Neuronal stem cell (in vitro differentiated cells): ENCODE data around the gene ELMO1.

Experiments
- DNase-seq: peaks from one replicate; pipeline ENCODE4 v3.0.0-alpha.2; 2013; ENCODE audit warnings: low spot score
- H2AFZ ChIP-seq: one replicate; pipeline ENCODE4 v1.6.1; 2013; ENCODE audit warnings: mild to moderate bottlenecking, low read length, inconsistent platforms
- H2AK5ac ChIP-seq: 2 replicates; pipeline ENCODE4 v1.6.1; 2013; ENCODE audit warnings: low read depth, mild to moderate bottlenecking, inconsistent platforms, low read length, moderate library complexity, mixed read lengths
- H2BK120ac ChIP-seq: 2 replicates; pipeline ENCODE4 v1.6.1; 2013; ENCODE audit warnings: low read depth, mild to moderate bottlenecking, inconsistent platforms, low read length, moderate library complexity, mixed read lengths
- H2BK12ac ChIP-seq: one replicate; pipeline ENCODE4 v1.6.1; 2013; ENCODE audit warnings: low read length, inconsistent platforms
- H2BK15ac ChIP-seq: 2 replicates; pipeline ENCODE4 v1.6.1; 2013; ENCODE audit warnings: mild to moderate bottlenecking, low read length, inconsistent platforms, mixed read lengths
- H2BK5ac ChIP-seq: one replicate; pipeline ENCODE4 v1.6.1; 2013; ENCODE audit warnings: inconsistent platforms, mild to moderate bottlenecking, low read length, moderate library complexity
- H3K14ac ChIP-seq: one replicate; pipeline ENCODE4 v1.6.1; 2013; ENCODE audit warnings: low read length, inconsistent platforms
- H3K18ac ChIP-seq: 2 replicates; pipeline ENCODE4 v1.6.1; 2013; ENCODE audit warnings: low read length, inconsistent platforms
- H3K23ac ChIP-seq: 2 replicates; pipeline ENCODE4 v1.6.1; 2013; ENCODE audit warnings: low read depth, mild to moderate bottlenecking, mixed read lengths, low read length, inconsistent platforms; ENCODE audit not compliant: poor library complexity
- H3K27ac ChIP-seq: replicated peaks from 3 replicates; pipeline ENCODE4 v1.5.1; 2013; ENCODE audit warnings: low read length, inconsistent platforms
- H3K27me3 ChIP-seq, 3 experiments: 2 replicates each; pipeline ENCODE4 v1.6.1; 2013; ENCODE audit warnings: low read length in 3 of 3, mild to moderate bottlenecking in 2 of 3, inconsistent platforms in 1 of 3, low read depth in 1 of 3, mixed read lengths in 1 of 3, moderate library complexity in 1 of 3; ENCODE audit not compliant: control insufficient read depth in 3 of 3, insufficient read depth in 3 of 3
- H3K36me3 ChIP-seq, 2 donors: replicated peaks in 1 of 2; 2 replicates each; pipeline ENCODE4 v1.6.1; 2013; ENCODE audit warnings: low read length in 2 of 2; ENCODE audit not compliant: control insufficient read depth in 2 of 2, insufficient read depth in 2 of 2
- H3K4ac ChIP-seq: 2 replicates; pipeline ENCODE4 v1.6.1; 2013; ENCODE audit warnings: inconsistent platforms, mild to moderate bottlenecking, low read length, moderate library complexity
- H3K4me1 ChIP-seq, 2 donors: 1 replicate in 1 of 2; 2 replicates in 1 of 2; pipeline ENCODE4 v1.6.1; 2013; ENCODE audit warnings: low read length in 2 of 2, low read depth in 1 of 2; ENCODE audit not compliant: control insufficient read depth in 2 of 2, insufficient read depth in 1 of 2
- H3K4me2 ChIP-seq: one replicate; pipeline ENCODE4 v1.6.1; 2013; ENCODE audit warnings: mild to moderate bottlenecking, low read length, inconsistent platforms; ENCODE audit not compliant: insufficient read depth, poor library complexity, severe bottlenecking
- H3K4me3 ChIP-seq, 2 donors: 2 replicates each; pipeline ENCODE4 v1.5.1; 2013; ENCODE audit warnings: low read length in 2 of 2, mild to moderate bottlenecking in 2 of 2, inconsistent platforms in 1 of 2, moderate library complexity in 1 of 2
- H3K79me1 ChIP-seq: one replicate; pipeline ENCODE4 v1.6.1; 2013; ENCODE audit warnings: low read depth, mild to moderate bottlenecking, inconsistent platforms, low read length, moderate library complexity
- H3K9ac ChIP-seq: one replicate; pipeline ENCODE4 v1.6.1; 2013; ENCODE audit warnings: mild to moderate bottlenecking, low read depth, low read length, inconsistent platforms; ENCODE audit not compliant: poor library complexity
- H3K9me3 ChIP-seq, 2 donors: replicated peaks in 1 of 2; 2 replicates each; pipeline versions ENCODE3 to v1.6.1; 2013; ENCODE audit warnings: low read length in 2 of 2, mild to moderate bottlenecking in 2 of 2, inconsistent platforms in 1 of 2, low read depth in 1 of 2, mixed read lengths in 1 of 2, moderate library complexity in 1 of 2; ENCODE audit not compliant: control insufficient read depth in 2 of 2, insufficient read depth in 1 of 2
- H4K8ac ChIP-seq: one replicate; pipeline ENCODE4 v1.6.1; 2013; ENCODE audit warnings: low read depth, mild to moderate bottlenecking, inconsistent platforms, low read length, moderate library complexity
- H4K91ac ChIP-seq: one replicate; pipeline ENCODE4 v1.6.1; 2013; ENCODE audit warnings: low read length, low read depth, mild to moderate bottlenecking, inconsistent platforms; ENCODE audit not compliant: poor library complexity
- WGBS, 2 donors: extraction: QIAGEN DNeasy Blood & Tissue Kit; methylation state at CpG; one replicate each; pipeline ENCODE4 v1.1.7; 2013; ENCODE audit warnings: missing lambda C conversion rate in 2 of 2, mixed read lengths in 1 of 2; ENCODE audit not compliant: insufficient read length in 2 of 2, insufficient replicate concordance in 1 of 2; ENCODE audit errors: extremely low coverage in 2 of 2; 5-methylcytosine and 5-hydroxymethylcytosine counted together

The ELMO1 gene

DNA sequence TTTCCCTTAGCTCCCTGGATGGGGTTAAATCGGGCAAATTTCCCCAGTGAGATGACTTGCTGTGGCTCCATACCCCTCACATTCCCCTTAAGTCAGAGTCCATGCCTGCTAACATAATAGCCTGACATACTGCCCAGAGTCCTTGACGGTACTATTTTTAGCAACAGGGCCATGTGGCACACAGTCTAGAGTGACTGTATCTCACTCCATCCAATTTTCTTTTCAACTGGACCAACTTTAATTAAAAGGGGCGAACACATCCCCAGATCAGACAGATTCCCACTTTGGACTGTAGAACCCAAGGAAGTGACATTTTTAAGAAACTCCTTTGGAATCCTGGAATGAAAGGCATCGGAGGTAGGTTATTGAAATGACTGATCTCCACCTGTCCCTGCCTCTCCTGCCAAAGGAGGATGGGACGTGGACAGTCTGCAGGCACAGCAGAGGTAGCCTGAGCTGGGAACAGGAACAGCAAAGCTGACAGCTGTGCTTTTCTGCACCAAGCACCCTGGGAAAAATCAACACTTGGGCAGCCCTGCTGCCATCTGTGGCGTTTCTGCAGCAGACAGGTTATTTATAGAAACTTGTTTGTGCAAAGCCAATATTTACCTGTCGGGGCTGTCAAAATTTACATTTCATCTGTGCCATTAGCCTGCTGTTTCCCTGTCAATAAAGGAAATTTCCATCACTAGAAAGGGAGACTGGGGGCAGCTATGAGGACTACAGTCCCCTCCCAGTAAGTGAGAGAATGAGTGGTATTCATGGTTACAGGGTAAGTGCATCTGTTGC, 502.9 kb downstream of the ELMO1 start:
- H2BK12ac ChIP-seq: no peak overlapping the region
- no CpG with 5 or more reads among the region's 7 CpGs for WGBS, 2 donors
- no peak overlapping the region for H4K8ac ChIP-seq
- H3K4me2 ChIP-seq: no peak overlapping the region
- no peak overlapping the region for H3K4ac ChIP-seq
- H2AFZ ChIP-seq: no peak overlapping the region
- no peak overlapping the region for H4K91ac ChIP-seq
- H2BK15ac ChIP-seq: no peak overlapping the region
- no peak overlapping the region for H3K27ac ChIP-seq
- H3K4me3 ChIP-seq: no peak overlapping the region
- peaks cover 8 to 10% of the 10 kb centered on the region in 2 donors for H3K4me1 ChIP-seq
- H3K27me3 ChIP-seq: no peaks in the 10 kb centered on the region
- H3K9ac ChIP-seq: no peak overlapping the region
- H3K23ac ChIP-seq: no peak overlapping the region
- H3K79me1 ChIP-seq: no peaks in the 10 kb centered on the region
- H3K36me3 ChIP-seq: no peaks in the 10 kb centered on the region
- no peak for DNase-seq
- no peak overlapping the region for H2BK120ac ChIP-seq
- H3K9me3 ChIP-seq: no peaks in the 10 kb centered on the region
- H3K14ac ChIP-seq: no peak overlapping the region
- no peak overlapping the region for H2BK5ac ChIP-seq
- H2AK5ac ChIP-seq: no peak overlapping the region
- no peak overlapping the region for H3K18ac ChIP-seq

DNA sequence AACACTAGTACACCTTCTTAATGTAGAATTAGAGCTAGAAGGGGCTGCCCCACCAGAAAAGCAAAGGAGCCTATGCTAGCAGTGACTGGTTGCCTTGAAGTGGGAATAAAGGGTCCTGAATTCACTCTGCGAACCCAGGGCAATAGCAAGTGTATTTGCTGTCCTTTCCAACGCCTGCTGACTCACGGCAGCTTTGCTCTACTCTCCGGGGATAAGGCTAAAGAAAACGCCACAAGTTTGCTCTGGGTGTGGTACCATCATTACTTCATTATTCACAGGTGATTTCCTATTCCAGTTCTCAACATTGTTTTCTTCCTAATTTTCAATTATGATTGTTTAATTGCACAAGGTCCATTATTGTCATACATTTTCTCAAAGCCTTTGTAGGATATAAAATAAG, 503.8 kb downstream of the ELMO1 start:
- H3K36me3 ChIP-seq: no peaks in the 10 kb centered on the region
- no peaks in the 10 kb centered on the region for H3K27me3 ChIP-seq
- no peaks in the 10 kb centered on the region for H3K79me1 ChIP-seq
- peaks cover 1 to 5% of the 10 kb centered on the region in 2 donors for H3K4me1 ChIP-seq
- WGBS, 2 donors: no CpG with 5 or more reads among the region's 5 CpGs
- no peak overlapping the region for H3K4me2 ChIP-seq
- H3K4ac ChIP-seq: no peak overlapping the region
- H3K14ac ChIP-seq: no peak overlapping the region
- no peak overlapping the region for H4K8ac ChIP-seq
- no peak overlapping the region for H2AFZ ChIP-seq
- H2BK15ac ChIP-seq: no peak overlapping the region
- H2AK5ac ChIP-seq: no peak overlapping the region
- H2BK120ac ChIP-seq: no peak overlapping the region
- H3K4me3 ChIP-seq: no peak overlapping the region
- no peak overlapping the region for H2BK12ac ChIP-seq
- no peak overlapping the region for H3K18ac ChIP-seq
- no peak for DNase-seq
- H3K23ac ChIP-seq: no peak overlapping the region
- H3K27ac ChIP-seq: no peak overlapping the region
- no peak overlapping the region for H3K9ac ChIP-seq
- H4K91ac ChIP-seq: no peak overlapping the region
- no peak overlapping the region for H2BK5ac ChIP-seq
- peaks cover 2 to 3% of the 10 kb centered on the region in 2 donors for H3K9me3 ChIP-seq

GRCh38 chr7:36943591-36944435, 504.9 kb downstream of the ELMO1 start:
- H3K27me3 ChIP-seq: no peaks in the 10 kb centered on the region
- no peaks in the 10 kb centered on the region for H3K79me1 ChIP-seq
- no CpG with 5 or more reads among the region's 8 CpGs for WGBS, 2 donors

GRCh38 chr7:36942955-36943354, 505.7 kb downstream of the ELMO1 start:
- Histone ChIP-seq H3K27ac (no peak overlapping the region), H3K9ac (no peak overlapping the region), H2BK15ac (no peak overlapping the region), H3K4me1 (peaks cover 0 to 2% of the 10 kb centered on the region in 2 donors), H3K9me3 (peaks cover 4 to 17% of the 10 kb centered on the region in 2 donors), H3K4ac (no peak overlapping the region), H3K18ac (no peak overlapping the region), H3K36me3 (no peaks in the 10 kb centered on the region), H2BK5ac (no peak overlapping the region), H3K4me2 (no peak overlapping the region), H3K14ac (no peak overlapping the region), H4K91ac (no peak overlapping the region), H2AK5ac (no peak overlapping the region), H3K27me3 (no peaks in the 10 kb centered on the region), H2AFZ (no peak overlapping the region), H2BK12ac (no peak overlapping the region), H3K4me3 (no peak overlapping the region), H3K23ac (no peak overlapping the region), H2BK120ac (no peak overlapping the region), H4K8ac (no peak overlapping the region), H3K79me1 (no peaks in the 10 kb centered on the region)
- whole genome bisulfite sequencing, 2 donors: no CpG with 5 or more reads among the region's 9 CpGs
- DNase-seq: no peak

More at GRCh38 chr7:36943591-36944435, 504.9 kb downstream of the ELMO1 start:
- no peak overlapping the region for H3K4ac ChIP-seq
- no peak overlapping the region for H3K4me3 ChIP-seq
- no peak overlapping the region for H3K14ac ChIP-seq
- H4K8ac ChIP-seq: no peak overlapping the region
- H3K36me3 ChIP-seq: no peaks in the 10 kb centered on the region
- H3K23ac ChIP-seq: no peak overlapping the region
- no peak overlapping the region for H2BK120ac ChIP-seq
- H3K9ac ChIP-seq: no peak overlapping the region
- H3K9me3 ChIP-seq: peaks cover 4 to 9% of the 10 kb centered on the region in 2 donors
- no peak for DNase-seq
- no peak overlapping the region for H2AFZ ChIP-seq
- no peak overlapping the region for H3K18ac ChIP-seq
- H2BK15ac ChIP-seq: no peak overlapping the region
- no peak overlapping the region for H3K4me2 ChIP-seq
- H2AK5ac ChIP-seq: no peak overlapping the region
- H4K91ac ChIP-seq: no peak overlapping the region
- no peak overlapping the region for H2BK12ac ChIP-seq
- H3K27ac ChIP-seq: no peak overlapping the region
- H2BK5ac ChIP-seq: no peak overlapping the region
- H3K4me1 ChIP-seq: peaks cover 0 to 2% of the 10 kb centered on the region in 2 donors
